Ovary (tissue), 9 donors: ENCODE measurements around the gene KRT78. TPM values are rescaled to one million over a fixed set of nuclear protein-coding genes. Genes with fewer than 3 reads are reported as not detected.

Experiments
- DNase-seq, 5 donors: peaks; one replicate each; pipeline ENCODE4 v3.0.0-alpha.2; 2019 to 2020
- H3K27ac ChIP-seq, 2 donors: fragments of 200-600 bp; one replicate each; pipeline versions ENCODE4 v1.5.1 to v1.8.0; 2019 to 2022
- H3K27me3 ChIP-seq: fragments of 200-600 bp; one replicate; pipeline ENCODE4 v1.8.0; 2022
- H3K36me3 ChIP-seq: fragments of 200-600 bp; sonication (generic); one replicate; pipeline ENCODE4 v1.5.1; 2019
- H3K4me1 ChIP-seq: one replicate; pipeline ENCODE4 v1.8.1; 2013; ENCODE audit warnings: mild to moderate bottlenecking, moderate library complexity; ENCODE audit not compliant: insufficient read depth
- H3K4me3 ChIP-seq: fragments of 200-600 bp; sonication (generic); one replicate; pipeline ENCODE4 v1.5.1; 2017
- H3K9me3 ChIP-seq, 2 donors: fragments of 200-600 bp in 1 of 2; sonication (generic) in 1 of 2; one replicate each; pipeline versions ENCODE4 v1.5.1 to v1.8.1; 2013 to 2019; ENCODE audit warnings: mild to moderate bottlenecking in 1 of 2, moderate library complexity in 1 of 2
- CTCF ChIP-seq, 3 donors: fragments of 450-650 bp in 2 of 3; fragments of 200-600 bp in 1 of 3; IDR thresholded peaks; one replicate each; pipeline versions ENCODE4 v1.5.1 to v1.8.0; 2016 to 2022; ENCODE audit warnings: antibody characterized with exemption in 3 of 3, mild to moderate bottlenecking in 1 of 3
- EP300 ChIP-seq: sonication (generic); formaldehyde crosslinking; IDR thresholded peaks from one replicate; pipeline ENCODE4 v1.6.1; 2017; ENCODE audit warnings: antibody characterized with exemption
- POLR2A ChIP-seq: fragments of 450-650 bp; IDR thresholded peaks from one replicate; pipeline ENCODE4 v1.6.1; 2017; ENCODE audit warnings: antibody characterized with exemption, mild to moderate bottlenecking, moderate library complexity
- WGBS, 3 donors: extraction: QIAGEN DNeasy Blood & Tissue Kit in 1 of 3; methylation state at CpG; one replicate each; pipeline versions ENCODE4 v1.1.5 to v1.1.7; 2013 to 2017; 5-methylcytosine and 5-hydroxymethylcytosine counted together
- intact Hi-C, 4 donors: fragments of 100-400 bp; cut with DNase I; formaldehyde crosslinking; loops; one replicate each; pipeline versions ENCODE4 v1.11.0 to v1.15.1; 2022 to 2023
- polyA plus RNA-seq, 2 donors: library from polyadenylated mRNA; stranded (reverse); fragments of 200-250 nt in 1 of 2; fragments of 350-450 nt in 1 of 2; fragmentation: Illumina TruSeq in 1 of 2; extraction: RNeasy Lipid Tissue Mini Kit (QIAGEN cat#74804) in 1 of 2; gene quantifications; one replicate each; pipeline ENCODE4 v1.2.3, GENCODE V29; 2013 to 2014
- total RNA-seq, 7 donors: library from RNA; depleted of rRNA in 2 of 7; stranded (reverse); fragments of >200 nt in 2 of 7; fragmentation: NEBNext Ultra II Directional in 3 of 7; extraction: Animal tissue kit (Norgen Biotek cat#: 25700) in 3 of 7; gene quantifications; one replicate each; pipeline versions ENCODE4 v1.1.0 to v1.2.4, GENCODE V29; 2016 to 2023
- donor health status: DM: no; HTN: no; CAD: no; lungs with moderate emphysema.
- donor health status: DM: no; HTN: no; CAD: no.
- donor health status: Bipolar disorder and iron deficiency.
- donor health status: DM: yes; HTN: yes; CAD: no.
- donor health status: DM: no; HTN: no; CAD: no.
- donor health status: DM: yes; HTN: yes; CAD: no.

KRT78 gene
- total and polyA plus RNA-seq, 9 donors, result 0.46 TPM; not detected in 8

DNA sequence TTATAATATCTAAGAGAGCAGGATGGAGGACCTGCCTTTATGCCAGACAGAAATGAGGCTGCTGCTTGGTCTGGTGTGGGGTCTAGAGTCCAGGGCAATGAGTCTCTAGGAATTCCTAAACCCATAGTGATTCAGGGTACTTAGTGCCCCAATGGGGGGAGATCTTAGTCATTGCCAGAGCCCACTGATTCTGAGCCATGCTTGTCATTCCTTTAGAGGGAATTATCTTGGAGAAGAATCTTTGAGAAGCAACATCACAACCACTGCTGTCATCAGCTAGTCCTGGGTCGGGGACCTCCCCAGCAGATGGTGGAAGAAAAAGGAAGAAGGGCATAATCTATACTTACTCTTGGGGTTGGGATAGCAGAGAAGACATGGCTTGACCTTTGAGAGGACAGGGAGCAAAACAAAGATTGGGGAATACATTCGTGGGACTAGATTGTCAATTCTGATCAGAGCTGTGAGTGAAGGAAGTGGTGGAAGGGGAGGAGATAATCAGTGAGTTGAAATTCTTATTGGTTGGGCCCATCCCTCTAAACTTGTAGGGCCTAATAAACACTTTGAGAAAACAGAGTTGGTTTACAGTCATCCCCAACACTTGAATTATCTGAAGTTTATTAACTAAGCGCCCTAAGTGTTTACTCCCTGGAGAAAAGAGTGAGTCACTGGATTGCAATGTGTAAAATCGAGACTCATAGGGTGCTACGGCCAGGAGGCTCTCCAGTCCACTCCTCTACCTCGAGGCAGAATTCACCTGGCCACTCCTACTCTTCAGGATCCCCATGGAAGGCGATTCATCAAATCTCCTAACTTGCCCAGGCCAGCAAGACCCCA lies 49.9 kb downstream of the KRT78 start:
- no peaks in the 10 kb centered on the region for H3K27me3 ChIP-seq
- DNase-seq, result no peak
- no peaks in the 10 kb centered on the region for H3K4me1 ChIP-seq
- intact Hi-C loops, result no loop called here
- no peak overlapping the region for H3K4me3 ChIP-seq
- H3K9me3 ChIP-seq, result no peaks in the 10 kb centered on the region
- 59 to 69% (median 63%) methylated on average over 7 of the region's 7 CpGs for WGBS, 3 donors
- TF ChIP-seq POLR2A (no peak), CTCF (IDR thresholded peaks at IDR 0.05) (no peak), EP300 (no peak)
- H3K36me3 ChIP-seq, result no peaks in the 10 kb centered on the region
- H3K27ac ChIP-seq, result no peak overlapping the region

GRCh38 chr12:52798003-52798670 lies 50.7 kb downstream of the KRT78 start:
- no peak overlapping the region for H3K4me3 ChIP-seq
- H3K27me3 ChIP-seq, result no peaks in the 10 kb centered on the region
- no peaks in the 10 kb centered on the region for H3K9me3 ChIP-seq
- no peak overlapping the region for H3K27ac ChIP-seq
- H3K4me1 ChIP-seq, result no peaks in the 10 kb centered on the region
- no peak for TF ChIP-seq POLR2A
- TF ChIP-seq CTCF (IDR thresholded peaks at IDR 0.05), result no peak
- no peak for TF ChIP-seq EP300
- H3K36me3 ChIP-seq, result no peaks in the 10 kb centered on the region
- no peak for DNase-seq
- 81 to 84% (median 83%) methylated on average over 4 of the region's 4 CpGs for WGBS, 3 donors
- intact Hi-C loops, result no loop called here

- no peaks in the 10 kb centered on the region for H3K9me3 ChIP-seq
- DNase-seq, result no peak
- no peak for TF ChIP-seq CTCF (IDR thresholded peaks at IDR 0.05)
- TF ChIP-seq EP300, result no peak
- no peak for TF ChIP-seq POLR2A
- H3K27ac ChIP-seq, result no peak overlapping the region
- intact Hi-C loops, result no loop called here
- no peaks in the 10 kb centered on the region for H3K4me1 ChIP-seq
- no peaks in the 10 kb centered on the region for H3K36me3 ChIP-seq
- H3K4me3 ChIP-seq, result no peak overlapping the region
- H3K27me3 ChIP-seq, result no peaks in the 10 kb centered on the region
Observed at GRCh38 chr12:52797529-52797894, 51.3 kb downstream of the KRT78 start.

DNA sequence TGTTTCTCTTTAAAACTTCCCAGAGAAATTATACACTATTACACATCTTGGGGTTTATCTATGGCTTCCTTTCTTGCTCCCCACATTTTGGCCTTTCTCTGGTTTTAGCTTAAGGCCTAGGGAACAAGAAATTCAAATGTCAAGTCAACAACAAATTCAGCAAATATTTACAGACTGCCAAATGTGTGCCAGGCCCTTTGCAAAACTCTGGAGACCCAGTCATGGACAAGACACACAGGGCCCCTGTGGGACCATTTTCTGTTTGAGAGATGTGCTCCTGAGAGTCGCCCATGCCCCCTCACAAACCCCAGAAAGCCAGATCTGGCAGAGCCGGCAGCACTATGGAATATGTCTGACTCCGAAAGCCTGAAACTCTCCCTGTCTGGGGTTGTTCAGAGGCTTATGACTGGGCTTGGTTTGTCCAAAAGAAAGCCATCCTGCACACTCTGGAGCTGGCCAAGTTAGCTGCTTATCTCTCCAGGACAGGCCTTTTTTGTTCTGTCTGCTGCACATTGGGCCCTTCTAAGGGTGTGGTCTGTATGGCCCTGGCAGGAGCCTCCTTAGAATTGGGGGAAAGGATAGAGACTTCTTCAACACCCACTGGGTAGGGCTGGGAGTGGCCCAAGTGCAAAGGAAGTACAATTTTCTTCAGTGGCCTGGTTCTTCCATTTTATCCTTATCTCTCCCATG lies 51.8 kb downstream of the KRT78 start:
- TF ChIP-seq POLR2A, result no peak
- no peak for TF ChIP-seq CTCF (IDR thresholded peaks at IDR 0.05)
- no peak for TF ChIP-seq EP300
- DNase-seq, result no peak
- H3K36me3 ChIP-seq, result no peaks in the 10 kb centered on the region
- intact Hi-C loops, result no loop called here
- H3K27ac ChIP-seq, result no peak overlapping the region
- H3K4me1 ChIP-seq, result no peaks in the 10 kb centered on the region
- 67 to 76% (median 73%) methylated on average over 3 of the region's 3 CpGs for WGBS, 3 donors
- H3K4me3 ChIP-seq, result no peak overlapping the region
- no peaks in the 10 kb centered on the region for H3K9me3 ChIP-seq
- no peaks in the 10 kb centered on the region for H3K27me3 ChIP-seq
